Endodermal cell (in vitro differentiated cells): Measurements from ENCODE around the gene FGF18. TPM values are rescaled to one million over a fixed set of nuclear protein-coding genes. Genes with fewer than 3 reads are reported as not detected.
"Not testable (repeated sequence)": the region's sequence is repeated elsewhere in the genome, so short reads cannot be mapped to it uniquely, and the experiment has no call there.

Source experiments
- DNase-seq: peaks from one replicate; pipeline ENCODE4 v3.0.0-alpha.2; 2017
- H3K27ac ChIP-seq: 2 replicates; pipeline ENCODE4 v1.5.1; 2013; ENCODE audit warnings: mild to moderate bottlenecking, low read depth, low read length, moderate library complexity
- H3K27me3 ChIP-seq: 2 replicates; pipeline ENCODE4 v1.6.1; 2013; ENCODE audit warnings: mild to moderate bottlenecking, low read length, moderate library complexity; ENCODE audit not compliant: insufficient read depth, control insufficient read depth, poor library complexity, severe bottlenecking
- H3K36me3 ChIP-seq: 2 replicates; pipeline ENCODE4 v1.7.0; 2013; ENCODE audit warnings: mild to moderate bottlenecking, low read length, moderate library complexity; ENCODE audit not compliant: control insufficient read depth, insufficient read depth
- H3K4me1 ChIP-seq: one replicate; pipeline ENCODE4 v1.7.0; 2013; ENCODE audit warnings: low read length; ENCODE audit not compliant: control insufficient read depth, insufficient read depth
- H3K4me3 ChIP-seq: 2 replicates; pipeline ENCODE4 v1.5.1; 2013; ENCODE audit warnings: mild to moderate bottlenecking, low read length, moderate library complexity
- H3K9ac ChIP-seq: 2 replicates; pipeline ENCODE4 v1.6.1; 2013; ENCODE audit warnings: mild to moderate bottlenecking, low read length, moderate library complexity; ENCODE audit not compliant: poor library complexity, severe bottlenecking; ENCODE audit errors: extremely low read depth
- H3K9me3 ChIP-seq: 2 replicates; pipeline ENCODE4 v1.6.1; 2013; ENCODE audit warnings: mild to moderate bottlenecking, low read length, moderate library complexity; ENCODE audit not compliant: control insufficient read depth
- H3K27ac Mint-ChIP-seq: 2 replicates; pipeline ENCODE4 v1.8.0; 2020; ENCODE audit warnings: mixed read lengths
- H3K27me3 Mint-ChIP-seq: 2 replicates; pipeline ENCODE4 v1.8.0; 2021; ENCODE audit warnings: mild to moderate bottlenecking, mixed read lengths; ENCODE audit not compliant: insufficient read depth
- H3K36me3 Mint-ChIP-seq: 2 replicates; pipeline ENCODE4 v1.8.0; 2020; ENCODE audit warnings: low read depth, mixed read lengths
- H3K4me1 Mint-ChIP-seq: 2 replicates; pipeline ENCODE4 v1.8.0; 2020; ENCODE audit warnings: mixed read lengths
- H3K4me3 Mint-ChIP-seq: 2 replicates; pipeline ENCODE4 v1.8.0; 2020; ENCODE audit warnings: mild to moderate bottlenecking, moderate library complexity, mixed read lengths
- H3K9me3 Mint-ChIP-seq: 2 replicates; pipeline ENCODE4 v1.8.0; 2020; ENCODE audit warnings: mild to moderate bottlenecking, mixed read lengths
- WGBS, 2 experiments: methylation state at CpG; one replicate each; pipeline versions ENCODE4 v1.1.5 to v1.1.7; 2013; ENCODE audit warnings: missing lambda C conversion rate in 2 of 2, mixed read lengths in 1 of 2; ENCODE audit not compliant: insufficient coverage in 1 of 2, insufficient read length in 1 of 2; 5-methylcytosine and 5-hydroxymethylcytosine counted together
- total RNA-seq, 2 donors: library from RNA; stranded (reverse); fragmentation: NEBNext Ultra II Directional in 1 of 2; extraction: Animal tissue kit (Norgen Biotek cat#: 25700) in 1 of 2; gene quantifications; 2 replicates in 1 of 2; 3 replicates in 1 of 2; pipeline ENCODE4 v1.2.1, GENCODE V29; 2021
- TF ChIP-seq, protein P1 (sequence below): fragments of 200-600 bp; sonication (generic); conservative IDR thresholded peaks from 2 replicates; pipeline ENCODE4 v1.5.0; 2021; ENCODE audit warnings: antibody characterized with exemption, mild to moderate bottlenecking

FGF18 gene
- total RNA-seq, 2 donors from 2014 or later = 0.44 to 0.57 TPM

DNA sequence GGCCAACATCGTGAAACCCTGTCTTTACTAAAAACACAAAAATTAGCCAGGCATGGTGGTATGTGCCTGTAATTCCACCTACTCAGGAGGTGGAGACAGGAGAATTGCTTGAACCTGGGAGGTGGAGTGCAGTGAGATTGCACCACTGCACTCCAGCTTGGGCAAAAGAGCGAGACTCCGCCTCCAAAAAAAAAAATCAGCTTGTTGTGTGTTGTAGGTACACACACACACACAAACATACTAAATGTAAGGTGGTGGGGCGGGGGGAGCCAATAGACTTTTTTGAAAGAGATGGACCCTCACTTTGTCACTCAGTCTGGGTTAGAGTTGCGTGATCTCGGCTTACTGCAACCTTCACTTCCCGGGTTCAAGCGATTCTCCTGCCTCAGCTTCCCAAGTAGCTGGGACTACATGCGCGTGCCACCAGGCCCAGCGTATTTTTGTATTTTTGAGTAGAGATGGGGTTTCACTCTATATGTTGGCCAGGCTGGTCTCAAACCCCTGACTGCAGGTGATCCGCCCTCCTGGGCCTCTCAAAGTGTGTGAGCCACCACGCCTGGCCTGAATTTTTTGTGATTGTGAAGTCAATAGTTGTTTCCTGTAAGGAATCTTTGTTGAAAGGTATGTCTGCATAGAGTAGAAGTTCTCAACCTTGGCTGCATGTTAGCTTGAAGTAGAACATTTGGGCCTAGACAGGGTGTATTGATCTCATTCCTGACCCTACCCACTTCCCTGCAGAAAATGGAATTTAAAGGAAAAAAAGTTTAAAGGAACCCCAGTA is 18.1 kb upstream of the FGF18 start:
- H3K9me3 Mint-ChIP-seq = peaks cover 14% of the 10 kb centered on the region
- no peaks in the 10 kb centered on the region for H3K27me3 ChIP-seq
- H3K9me3 ChIP-seq = peaks cover 30% of the 10 kb centered on the region
- WGBS, 2 experiments = 93 to 94% methylated on average over 8 to 11 of the region's 13 CpGs
- peak overlapping the region; percentile 23 for H3K27ac Mint-ChIP-seq
- no peak overlapping the region for H3K4me3 Mint-ChIP-seq
- no peak overlapping the region for H3K9ac ChIP-seq
- no peaks in the 10 kb centered on the region for H3K27me3 Mint-ChIP-seq
- no peak overlapping the region for H3K27ac ChIP-seq
- H3K36me3 ChIP-seq = peaks cover 73% of the 10 kb centered on the region
- TF ChIP-seq, protein P1, sequence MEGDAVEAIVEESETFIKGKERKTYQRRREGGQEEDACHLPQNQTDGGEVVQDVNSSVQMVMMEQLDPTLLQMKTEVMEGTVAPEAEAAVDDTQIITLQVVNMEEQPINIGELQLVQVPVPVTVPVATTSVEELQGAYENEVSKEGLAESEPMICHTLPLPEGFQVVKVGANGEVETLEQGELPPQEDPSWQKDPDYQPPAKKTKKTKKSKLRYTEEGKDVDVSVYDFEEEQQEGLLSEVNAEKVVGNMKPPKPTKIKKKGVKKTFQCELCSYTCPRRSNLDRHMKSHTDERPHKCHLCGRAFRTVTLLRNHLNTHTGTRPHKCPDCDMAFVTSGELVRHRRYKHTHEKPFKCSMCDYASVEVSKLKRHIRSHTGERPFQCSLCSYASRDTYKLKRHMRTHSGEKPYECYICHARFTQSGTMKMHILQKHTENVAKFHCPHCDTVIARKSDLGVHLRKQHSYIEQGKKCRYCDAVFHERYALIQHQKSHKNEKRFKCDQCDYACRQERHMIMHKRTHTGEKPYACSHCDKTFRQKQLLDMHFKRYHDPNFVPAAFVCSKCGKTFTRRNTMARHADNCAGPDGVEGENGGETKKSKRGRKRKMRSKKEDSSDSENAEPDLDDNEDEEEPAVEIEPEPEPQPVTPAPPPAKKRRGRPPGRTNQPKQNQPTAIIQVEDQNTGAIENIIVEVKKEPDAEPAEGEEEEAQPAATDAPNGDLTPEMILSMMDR = no peak
- H3K4me1 ChIP-seq = peaks cover 3% of the 10 kb centered on the region
- H3K36me3 Mint-ChIP-seq = peaks cover 77% of the 10 kb centered on the region
- no peak overlapping the region for H3K4me3 ChIP-seq
- H3K4me1 Mint-ChIP-seq = peaks cover 25% of the 10 kb centered on the region
- no peak for DNase-seq

DNA sequence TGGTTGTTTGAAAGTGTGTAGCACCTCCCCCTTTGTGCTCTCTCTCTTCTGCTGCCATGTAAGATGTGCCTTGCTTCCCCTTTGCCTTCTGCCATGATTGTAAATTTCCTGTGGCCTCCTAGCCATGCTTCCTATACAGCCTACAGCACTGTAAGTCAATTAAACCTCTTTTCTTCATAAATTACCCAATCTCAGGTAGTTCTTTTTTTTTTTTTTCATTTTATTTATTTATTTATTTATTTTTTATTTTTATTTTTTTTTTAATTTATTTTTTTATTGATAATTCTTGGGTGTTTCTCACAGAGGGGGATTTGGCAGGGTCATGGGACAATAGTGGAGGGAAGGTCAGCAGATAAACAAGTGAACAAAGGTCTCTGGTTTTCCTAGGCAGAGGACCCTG is 16.7 kb upstream of the FGF18 start:
- H3K27me3 Mint-ChIP-seq, H3K27me3 ChIP-seq, H3K4me1 ChIP-seq, H3K9ac ChIP-seq, H3K4me3 Mint-ChIP-seq, H3K27ac ChIP-seq, H3K27ac Mint-ChIP-seq, DNase-seq, H3K4me3 ChIP-seq: not testable (repeated sequence)
- peaks cover 76% of the 10 kb centered on the region for H3K36me3 Mint-ChIP-seq
- H3K36me3 ChIP-seq = peaks cover 73% of the 10 kb centered on the region
- H3K9me3 Mint-ChIP-seq = peaks cover 14% of the 10 kb centered on the region
- peaks cover 15% of the 10 kb centered on the region for H3K4me1 Mint-ChIP-seq
- H3K9me3 ChIP-seq = peaks cover 30% of the 10 kb centered on the region

DNA sequence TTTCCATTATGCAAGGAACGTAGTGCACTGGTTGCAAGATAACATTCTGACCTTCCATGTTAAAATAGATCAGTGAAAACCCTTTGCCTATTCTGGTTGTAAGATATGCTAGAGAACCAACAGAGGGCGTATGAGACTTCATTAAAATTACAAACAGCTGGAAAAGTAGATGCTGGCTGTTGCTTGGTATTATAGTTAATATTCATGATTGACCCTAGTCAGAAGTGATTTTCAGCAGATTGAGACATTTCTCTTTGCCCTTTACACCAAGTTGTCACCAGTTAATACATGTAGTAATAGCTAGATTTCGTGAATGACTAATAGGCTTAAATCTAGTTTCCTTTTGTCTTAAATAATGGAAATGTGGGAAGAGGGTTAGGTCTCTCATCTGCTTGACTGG is 13.8 kb upstream of the FGF18 start:
- no peak overlapping the region for H3K27ac ChIP-seq
- Mint-ChIP-seq H3K4me3 (no peak overlapping the region), H3K27ac (no peak overlapping the region), H3K9me3 (peaks cover 14% of the 10 kb centered on the region), H3K27me3 (no peaks in the 10 kb centered on the region), H3K36me3 (peaks cover 74% of the 10 kb centered on the region), H3K4me1 (peaks cover 25% of the 10 kb centered on the region)
- 78 to 94% methylated on average over 3 of the region's 3 CpGs for WGBS, 2 experiments
- H3K4me1 ChIP-seq = peaks cover 4% of the 10 kb centered on the region
- H3K27me3 ChIP-seq = no peaks in the 10 kb centered on the region
- H3K9ac ChIP-seq = no peak overlapping the region
- DNase-seq = no peak
- peaks cover 21% of the 10 kb centered on the region for H3K9me3 ChIP-seq
- H3K4me3 ChIP-seq = peak overlapping the region; percentile 49
- TF ChIP-seq, protein P1 = peak; percentile 68
- peaks cover 73% of the 10 kb centered on the region for H3K36me3 ChIP-seq
